Measurements from ENCODE around the gene MYLK. TPM values are rescaled to one million over a fixed set of nuclear protein-coding genes. Genes with fewer than 3 reads are reported as not detected.

MYLK gene
- total and polyA plus RNA-seq, 10 of the 15 experiments (the other 5 are each of a cell fraction or from before 2014, with no cell fraction given): 0.04 to 1.6 (median 0.42) TPM; not detected in 1

GRCh38 chr3:123621186-123621849 lies 262.8 kb downstream of the MYLK start:
- FAIRE-seq (no peak), DNase-seq (ENCODE audit: low read depth, low spot score) (no peak), ATAC-seq (no peak)
- no peaks in the 10 kb centered on the region for H3K79me2 ChIP-seq (ENCODE audit: control insufficient read depth, insufficient read depth, low read length)
- no peaks in the 10 kb centered on the region for H3K9me3 ChIP-seq (replicated peaks; ENCODE audit: control insufficient read depth, insufficient read depth, low read length)
- ChIA-PET SMC1A (ENCODE audit: uncharacterized antibody, unreplicated experiment) (no interaction called here), POLR2A (no interaction called here), RAD21 (ENCODE audit: unreplicated experiment) (no interaction called here), CTCF (interaction anchor here (1.0 kb wide), 1 partner anchor 102 kb away, joined by 3 read pairs; no protein-coding TSS in a partner anchor)
- TF ChIP-seq HDGF (IDR thresholded peaks at IDR 0.05) (no peak), MEF2B (IDR thresholded peaks at IDR 0.05; ENCODE audit: partially characterized antibody, poor library complexity, severe bottlenecking) (no peak), EGR1 (IDR thresholded peaks at IDR 0.05; ENCODE audit: borderline replicate concordance in 1 of 2, low read depth in 2 of 2, low read length in 2 of 2) (no peak), ZBTB33 (IDR thresholded peaks at IDR 0.05) (no peak)
- H3K9ac ChIP-seq (ENCODE audit: control insufficient read depth, insufficient read depth, low read length): no peak overlapping the region
- H3K4me2 ChIP-seq (ENCODE audit: control insufficient read depth, insufficient read depth): no peak overlapping the region
- H3K36me3 ChIP-seq (ENCODE audit: control insufficient read depth in 2 of 2, insufficient read depth in 2 of 2, low read length in 1 of 2): no peaks in the 10 kb centered on the region
- no peak overlapping the region for H2AFZ ChIP-seq (ENCODE audit: control insufficient read depth, low read depth, low read length)
- no peaks in the 10 kb centered on the region for H3K4me1 ChIP-seq (ENCODE audit: control insufficient read depth, insufficient read depth, low read length)
- in situ Hi-C loops (cut with MboI) (no loop called here), intact Hi-C loops (cut with micrococcal nuclease; ENCODE audit: unreplicated experiment) (no loop called here)
- no peaks in the 10 kb centered on the region for H3K27me3 ChIP-seq (replicated peaks in 1 of 2; ENCODE audit: control insufficient read depth in 2 of 2, insufficient read depth in 2 of 2, low read length in 1 of 2)
- H4K20me1 ChIP-seq (ENCODE audit: control insufficient read depth, insufficient read depth): no peaks in the 10 kb centered on the region
- no TSS peak for BruUV-seq (replicated peaks)
- no peak overlapping the region for H3K27ac ChIP-seq (ENCODE audit: control insufficient read depth, insufficient read depth)
- WGBS (ENCODE audit: insufficient coverage, insufficient replicate concordance, low lambda C conversion rate, missing lambda C conversion rate): 72% methylated on average over 7 of the region's 7 CpGs
- H3K4me3 ChIP-seq: no peak overlapping the region

- no TSS peak for BruUV-seq (replicated peaks)
- intact Hi-C loops (cut with micrococcal nuclease; ENCODE audit: unreplicated experiment) (no loop called here), in situ Hi-C loops (cut with MboI) (no loop called here)
- FAIRE-seq (no peak), DNase-seq (ENCODE audit: low read depth, low spot score) (no peak), ATAC-seq (no peak)
- Histone ChIP-seq H2AFZ (ENCODE audit: control insufficient read depth, low read depth, low read length) (no peak overlapping the region), H3K27me3 (replicated peaks in 1 of 2; ENCODE audit: control insufficient read depth in 2 of 2, insufficient read depth in 2 of 2, low read length in 1 of 2) (no peaks in the 10 kb centered on the region), H3K9me3 (replicated peaks; ENCODE audit: control insufficient read depth, insufficient read depth, low read length) (no peaks in the 10 kb centered on the region), H3K79me2 (ENCODE audit: control insufficient read depth, insufficient read depth, low read length) (no peaks in the 10 kb centered on the region), H3K4me3 (no peak overlapping the region), H3K4me1 (ENCODE audit: control insufficient read depth, insufficient read depth, low read length) (no peaks in the 10 kb centered on the region), H4K20me1 (ENCODE audit: control insufficient read depth, insufficient read depth) (no peaks in the 10 kb centered on the region), H3K36me3 (ENCODE audit: control insufficient read depth in 2 of 2, insufficient read depth in 2 of 2, low read length in 1 of 2) (no peaks in the 10 kb centered on the region), H3K27ac (ENCODE audit: control insufficient read depth, insufficient read depth) (no peak overlapping the region), H3K4me2 (ENCODE audit: control insufficient read depth, insufficient read depth) (no peak overlapping the region), H3K9ac (ENCODE audit: control insufficient read depth, insufficient read depth, low read length) (no peak overlapping the region)
- 92% methylated on average over 8 of the region's 8 CpGs for WGBS (ENCODE audit: insufficient coverage, insufficient replicate concordance, low lambda C conversion rate, missing lambda C conversion rate)
- CTCF ChIA-PET: interaction anchor here (0.8 to 1.9 kb wide), 4 partner anchors 10 to 103 kb away, joined by 3 to 9 read pairs (median 4); no protein-coding TSS in a partner anchor
- POLR2A ChIA-PET: no interaction called here
- RAD21 ChIA-PET (ENCODE audit: unreplicated experiment): no interaction called here
- SMC1A ChIA-PET (ENCODE audit: uncharacterized antibody, unreplicated experiment): interaction anchor here (0.9 kb wide), 1 partner anchor 15 kb away, joined by 3 read pairs; no protein-coding TSS in a partner anchor
- TF ChIP-seq EED (IDR thresholded peaks at IDR 0.05; ENCODE audit: low read depth) (no peak), ZNF384 (IDR thresholded peaks at IDR 0.05; ENCODE audit: borderline replicate concordance, low read depth, low read length) (no peak), ATF3 (IDR thresholded peaks at IDR 0.05; ENCODE audit: borderline replicate concordance, extremely low read depth, low read depth, low read length) (no peak), SMARCA5 (IDR thresholded peaks at IDR 0.05) (no peak), RUNX3 (IDR thresholded peaks at IDR 0.05; ENCODE audit: low read length) (no peak), PBX3 (IDR thresholded peaks at IDR 0.05; ENCODE audit: insufficient replicate concordance, low read depth, low read length) (no peak)
- TF ChIP-seq, protein P1, sequence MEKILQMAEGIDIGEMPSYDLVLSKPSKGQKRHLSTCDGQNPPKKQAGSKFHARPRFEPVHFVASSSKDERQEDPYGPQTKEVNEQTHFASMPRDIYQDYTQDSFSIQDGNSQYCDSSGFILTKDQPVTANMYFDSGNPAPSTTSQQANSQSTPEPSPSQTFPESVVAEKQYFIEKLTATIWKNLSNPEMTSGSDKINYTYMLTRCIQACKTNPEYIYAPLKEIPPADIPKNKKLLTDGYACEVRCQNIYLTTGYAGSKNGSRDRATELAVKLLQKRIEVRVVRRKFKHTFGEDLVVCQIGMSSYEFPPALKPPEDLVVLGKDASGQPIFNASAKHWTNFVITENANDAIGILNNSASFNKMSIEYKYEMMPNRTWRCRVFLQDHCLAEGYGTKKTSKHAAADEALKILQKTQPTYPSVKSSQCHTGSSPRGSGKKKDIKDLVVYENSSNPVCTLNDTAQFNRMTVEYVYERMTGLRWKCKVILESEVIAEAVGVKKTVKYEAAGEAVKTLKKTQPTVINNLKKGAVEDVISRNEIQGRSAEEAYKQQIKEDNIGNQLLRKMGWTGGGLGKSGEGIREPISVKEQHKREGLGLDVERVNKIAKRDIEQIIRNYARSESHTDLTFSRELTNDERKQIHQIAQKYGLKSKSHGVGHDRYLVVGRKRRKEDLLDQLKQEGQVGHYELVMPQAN (conservative IDR thresholded peaks at IDR 0.05): no peak
These were observed 263.8 kb downstream of the MYLK start for GRCh38 chr3:123620343-123620742.
